Left colon (tissue), 2 donors: Measurements from ENCODE around the gene DHRS9. TPM values are rescaled to one million over a fixed set of nuclear protein-coding genes. Genes with fewer than 3 reads are reported as not detected.
"Not testable (repeated sequence)": the region's sequence is repeated elsewhere in the genome, so short reads cannot be mapped to it uniquely, and the experiment has no call there.

Experiments used
- ATAC-seq: fragments of 200-7000 bp; cut with Tn5 transposase; one replicate; pipeline ENCODE4 v1.9.1; 2020; ENCODE audit warnings: mild to moderate bottlenecking, moderate library complexity
- DNase-seq, 2 donors: peaks; one replicate each; pipeline ENCODE4 v3.0.0-alpha.2; 2020
- intact Hi-C, 2 donors: fragments of 100-400 bp; cut with DNase I in 1 of 2; cut with micrococcal nuclease in 1 of 2; formaldehyde crosslinking; loops; one replicate each; pipeline versions ENCODE4 v1.11.2 to v1.14.0; 2022; cut with DNase I, micrococcal nuclease
- total RNA-seq, 2 donors: library from RNA; stranded (reverse); fragmentation: NEBNext Ultra II Directional; extraction: Animal tissue kit (Norgen Biotek cat#: 25700); gene quantifications; one replicate each; pipeline ENCODE4 v1.2.1, GENCODE V29; 2021
- donor health status: DM: no; HTN: no; CAD: no.
- donor health status: DM: yes; HTN: yes; CAD: no.

Gene DHRS9
- total RNA-seq, 2 donors from 2014 or later = 202 to 206 TPM

DNA sequence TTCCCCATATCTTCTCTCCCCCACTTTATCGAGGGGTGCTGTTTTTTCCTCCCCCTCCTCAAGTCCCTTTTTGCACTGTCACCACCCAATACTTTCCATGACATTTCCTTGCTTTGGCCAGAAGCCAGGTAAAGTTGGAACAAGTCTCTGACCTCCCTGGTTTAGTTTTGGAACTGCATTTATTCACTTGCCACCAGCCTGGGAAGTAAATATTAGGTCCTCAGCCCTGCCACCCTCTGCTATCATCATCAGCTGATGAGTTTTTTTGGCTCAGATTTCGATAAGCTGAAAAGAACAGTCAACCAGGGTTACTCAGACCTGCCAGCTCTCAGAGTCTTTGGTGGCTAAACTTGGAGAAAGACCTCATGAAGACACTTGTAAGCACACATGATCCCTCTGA lies 47.0 kb downstream of the DHRS9 start:
- DNase-seq (no peak), ATAC-seq (no peak)
- intact Hi-C loops = no loop called here

DNA sequence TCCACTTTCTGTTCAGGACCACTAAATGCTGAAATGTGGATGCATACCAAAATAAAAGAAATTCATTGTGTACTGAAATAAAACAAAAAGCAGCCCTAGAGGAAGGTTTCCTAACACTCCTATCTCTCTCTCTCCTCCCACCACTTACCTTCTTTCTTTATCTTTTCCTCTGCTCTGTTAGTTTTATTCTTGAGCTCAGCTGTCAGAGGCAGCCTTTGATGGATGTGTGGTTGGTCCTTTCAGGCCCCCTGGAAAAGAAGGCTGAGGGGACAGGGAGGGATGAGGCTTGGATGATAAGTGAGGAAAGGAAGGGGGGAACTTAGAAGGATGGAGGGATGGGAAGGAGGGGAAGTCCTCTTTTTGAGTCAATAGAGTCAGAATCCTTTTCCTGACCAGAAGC lies 47.6 kb downstream of the DHRS9 start:
- ATAC-seq (no peak), DNase-seq (no peak)
- intact Hi-C loops = no loop called here

DNA sequence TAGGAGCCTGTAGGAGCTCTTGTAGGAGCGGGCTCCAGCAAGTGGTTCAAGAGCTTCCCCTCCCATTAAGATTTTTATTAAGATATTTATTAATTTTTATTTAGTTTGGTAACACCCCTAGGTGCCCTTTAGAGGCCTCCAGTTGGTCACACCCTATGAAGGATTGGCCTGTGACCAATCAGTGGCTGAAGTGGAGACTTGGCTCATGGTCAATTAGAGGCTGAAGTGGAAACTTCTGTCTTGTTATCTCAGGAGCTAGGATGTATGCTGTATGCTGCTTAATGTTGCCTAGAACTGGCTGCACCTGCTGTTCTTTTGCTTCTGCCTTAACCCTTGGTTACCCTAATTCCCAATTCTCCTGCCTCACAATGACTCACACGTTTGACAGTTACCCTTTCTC lies 48.7 kb downstream of the DHRS9 start:
- intact Hi-C loops = no loop called here
- ATAC-seq = no peak
- no peak for DNase-seq

DNA sequence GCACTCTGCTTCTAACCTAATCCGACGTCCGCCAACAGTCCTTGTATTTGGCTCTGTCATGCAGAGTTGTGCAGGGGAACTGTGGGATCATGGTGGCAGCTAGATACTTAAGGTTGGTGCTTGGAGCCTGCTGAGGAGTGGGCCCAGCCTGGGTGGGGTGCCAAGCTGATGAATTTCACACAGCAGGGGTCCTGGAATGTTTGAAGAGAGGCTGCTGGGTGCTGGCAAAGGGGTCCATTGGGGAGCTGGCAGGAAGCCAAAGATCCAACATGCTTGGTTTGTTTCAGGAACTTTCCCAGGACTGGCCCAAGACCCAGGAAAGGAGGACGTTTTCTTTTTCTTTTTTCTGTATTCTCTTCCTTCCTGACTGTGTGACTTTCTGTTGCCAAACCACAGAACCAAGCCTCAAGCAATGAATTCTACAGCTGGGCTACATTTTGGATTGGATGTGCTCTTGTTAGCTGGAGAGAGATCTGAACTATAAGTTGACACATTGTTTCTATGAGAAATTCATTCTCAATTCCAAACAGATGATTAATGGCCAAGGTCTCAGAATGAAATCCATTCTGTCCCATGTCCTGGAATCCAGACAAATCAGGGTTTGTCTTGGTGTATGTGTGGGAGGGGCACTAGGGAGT lies 49.9 kb downstream of the DHRS9 start:
- ATAC-seq (no peak), DNase-seq (no peak)
- intact Hi-C loops = no loop called here

DNA sequence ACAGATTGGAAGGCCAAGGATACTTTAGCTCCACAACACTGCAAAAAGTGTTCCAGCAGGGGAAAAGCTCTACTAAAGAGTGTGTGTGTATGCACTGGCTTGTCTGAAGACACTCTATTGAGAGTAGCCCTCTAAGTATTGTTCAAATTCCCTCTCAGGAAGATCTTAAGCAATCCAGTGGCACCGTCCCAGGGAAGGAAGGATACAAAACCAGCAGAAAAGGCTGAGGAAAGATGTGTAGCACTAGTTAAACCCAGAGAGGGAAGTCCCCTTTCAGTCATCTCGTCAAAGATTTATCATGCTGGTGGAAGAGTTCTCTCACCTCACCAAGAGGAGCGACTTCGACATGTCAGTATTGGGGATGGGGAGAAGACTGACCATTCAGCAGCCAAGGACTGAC lies 50.5 kb downstream of the DHRS9 start:
- ATAC-seq (no peak), DNase-seq (no peak)
- intact Hi-C loops = no loop called here

DNA sequence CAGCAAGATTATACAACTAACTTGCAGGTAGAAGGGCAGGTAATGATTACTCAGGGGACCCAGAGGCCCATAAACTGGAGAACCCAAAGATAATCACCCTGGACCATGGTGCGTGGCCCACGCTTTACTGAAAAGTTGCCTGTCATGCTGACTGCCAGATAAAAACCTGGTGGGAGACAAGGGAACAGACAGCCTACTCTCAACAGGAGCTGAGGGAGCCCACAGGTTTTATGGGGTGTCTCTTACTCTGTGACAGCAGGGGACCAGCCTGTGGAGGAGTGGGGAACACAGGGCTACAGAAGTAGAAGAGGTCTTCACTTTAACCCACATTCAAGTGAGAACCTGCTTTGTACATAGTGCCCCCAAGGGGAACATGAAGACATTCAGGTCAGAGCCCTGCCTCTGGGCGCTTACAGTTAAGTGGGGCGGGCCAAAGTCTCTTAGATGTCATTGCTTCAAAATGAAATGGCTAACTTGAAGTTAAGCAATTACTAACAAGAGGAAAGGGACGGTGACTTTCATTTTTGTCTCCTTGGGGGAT lies 60.4 kb downstream of the DHRS9 start:
- DNase-seq = no peak
- intact Hi-C loops = no loop called here
- no peak for ATAC-seq

DNA sequence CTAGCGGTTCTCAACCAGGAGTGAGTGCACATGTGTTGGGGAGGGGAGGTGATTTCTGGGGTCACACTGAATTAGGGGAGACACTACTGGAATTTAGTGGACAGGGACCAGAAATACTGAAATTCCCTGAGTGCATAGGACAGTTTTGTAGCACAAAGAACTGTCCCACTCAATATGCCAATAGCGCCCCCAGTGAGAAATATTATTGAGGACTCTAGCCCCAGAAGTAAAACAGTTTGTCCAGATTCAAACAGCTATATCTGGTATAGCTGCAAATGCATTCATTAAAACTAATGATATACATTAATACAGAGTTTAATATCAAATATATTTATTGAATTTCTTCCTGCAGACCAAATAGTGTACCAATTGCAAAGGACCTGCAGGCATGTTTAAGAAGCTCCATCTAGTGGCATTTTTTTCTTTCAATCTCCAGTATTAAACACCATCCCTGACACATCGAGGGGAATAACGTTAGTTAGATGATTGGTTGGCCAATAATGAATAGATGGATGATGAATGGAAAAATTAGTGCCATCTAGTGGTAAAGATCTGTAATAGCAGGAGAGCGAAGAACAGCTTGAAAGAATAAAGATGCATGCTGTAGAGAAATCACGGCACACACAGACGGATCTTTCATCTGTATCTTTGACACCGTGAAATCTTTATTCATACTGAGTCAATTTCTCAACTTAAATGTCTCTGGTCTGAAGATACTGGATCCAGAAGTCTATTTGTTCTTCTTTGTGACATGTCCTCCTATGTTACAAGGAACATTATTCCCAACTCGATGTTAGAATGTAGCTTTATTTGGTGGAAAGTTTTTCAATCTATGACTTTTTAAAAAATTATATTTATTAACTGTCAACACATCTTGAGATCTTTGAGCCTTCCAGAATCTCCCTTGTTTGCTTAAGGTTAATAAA lies 62.5 kb downstream of the DHRS9 start:
- peak; percentile 63 for ATAC-seq
- intact Hi-C loops = no loop called here

DNA sequence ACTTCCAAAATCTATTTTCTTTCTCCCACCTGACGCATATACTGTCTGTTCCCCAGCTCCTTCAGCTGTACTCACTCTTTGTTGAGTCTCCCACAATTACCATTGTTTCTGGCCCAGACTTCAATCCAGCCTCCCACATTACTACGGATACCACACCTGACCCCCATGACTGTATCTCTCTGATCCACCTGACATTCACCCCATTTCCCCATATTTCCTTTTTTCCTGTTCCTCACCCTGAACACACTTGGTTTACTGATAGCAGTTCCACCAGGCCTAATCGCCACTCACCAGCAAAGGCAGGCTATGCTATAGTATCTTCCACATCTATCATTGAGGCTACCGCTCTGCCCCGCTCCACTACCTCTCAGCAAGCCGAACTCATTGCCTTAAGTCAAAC lies 64.9 kb downstream of the DHRS9 start:
- ATAC-seq, intact Hi-C loops, DNase-seq: not testable (repeated sequence)

More for the DNA sequence above, 62.5 kb downstream of the DHRS9 start:
- no peak for DNase-seq

DNA sequence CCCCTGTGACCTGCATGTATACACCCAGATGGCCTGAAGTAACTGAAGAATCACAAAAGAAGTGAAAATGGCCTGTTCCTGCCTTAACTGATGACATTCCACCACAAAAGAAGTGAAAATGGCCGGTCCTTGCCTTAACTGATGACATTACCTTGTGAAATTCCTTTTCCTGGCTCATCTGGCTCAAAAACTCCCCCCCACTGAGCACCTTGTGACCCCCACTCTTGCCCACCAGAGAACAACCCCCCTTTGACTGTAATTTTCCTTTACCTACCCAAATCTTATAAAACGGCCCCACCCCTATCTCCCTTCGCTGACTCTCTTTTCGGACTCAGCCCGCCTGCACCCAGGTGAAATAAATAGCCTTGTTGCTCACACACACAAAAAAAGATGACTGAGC lies 67.1 kb downstream of the DHRS9 start:
- DNase-seq, intact Hi-C loops, ATAC-seq: not testable (repeated sequence)

DNA sequence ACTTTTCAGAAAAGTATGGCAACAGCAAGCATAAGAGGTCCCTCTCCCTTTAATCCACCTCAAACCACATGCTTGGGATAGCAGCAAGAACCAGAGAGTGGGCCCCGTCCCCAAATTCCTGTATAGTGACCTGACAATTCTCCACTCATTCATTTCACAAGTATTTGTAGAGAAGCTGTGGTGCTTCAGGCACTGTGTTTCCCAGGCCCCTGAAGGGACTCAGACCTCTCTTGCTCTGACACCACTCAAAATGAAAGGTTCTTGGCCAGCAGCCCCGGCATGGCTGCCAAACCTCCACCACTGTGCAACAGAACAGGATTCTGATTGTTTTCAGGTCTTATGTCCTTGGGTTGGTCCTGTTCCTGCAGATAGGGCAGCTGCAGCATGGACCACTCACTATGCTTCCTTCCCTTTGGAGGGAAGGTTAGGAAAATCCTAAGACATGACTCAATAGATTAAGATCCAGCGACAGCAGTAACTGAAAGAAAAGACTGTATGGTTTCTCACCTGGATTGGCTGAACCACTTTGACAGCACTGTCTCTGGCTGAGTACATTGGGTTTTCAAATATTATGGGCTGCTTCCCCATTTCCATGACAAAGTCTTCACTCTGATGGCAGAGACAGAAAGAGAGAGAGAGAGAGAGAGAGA lies 67.6 kb downstream of the DHRS9 start:
- DNase-seq (no peak), ATAC-seq (no peak)
- intact Hi-C loops = no loop called here

DNA sequence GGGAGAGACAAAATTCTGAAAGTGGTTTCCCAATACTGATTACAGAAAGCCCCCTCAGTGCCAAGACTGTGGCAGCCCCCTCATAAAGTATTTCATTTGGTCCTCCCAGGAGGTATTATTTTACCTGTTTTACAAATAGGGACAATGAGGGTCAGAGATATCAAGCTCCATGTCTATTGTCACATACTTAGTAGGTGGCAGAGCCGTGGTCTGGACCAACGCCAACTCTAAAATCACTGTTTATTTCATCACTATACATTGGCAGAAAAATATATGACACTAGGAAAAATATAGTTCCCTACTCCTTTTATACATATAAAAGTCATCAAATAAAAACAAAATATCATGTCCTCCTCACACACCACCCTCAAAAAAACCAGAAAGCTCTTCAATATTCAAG lies 68.6 kb downstream of the DHRS9 start:
- DNase-seq (no peak), ATAC-seq (no peak)
- intact Hi-C loops = no loop called here

DNA sequence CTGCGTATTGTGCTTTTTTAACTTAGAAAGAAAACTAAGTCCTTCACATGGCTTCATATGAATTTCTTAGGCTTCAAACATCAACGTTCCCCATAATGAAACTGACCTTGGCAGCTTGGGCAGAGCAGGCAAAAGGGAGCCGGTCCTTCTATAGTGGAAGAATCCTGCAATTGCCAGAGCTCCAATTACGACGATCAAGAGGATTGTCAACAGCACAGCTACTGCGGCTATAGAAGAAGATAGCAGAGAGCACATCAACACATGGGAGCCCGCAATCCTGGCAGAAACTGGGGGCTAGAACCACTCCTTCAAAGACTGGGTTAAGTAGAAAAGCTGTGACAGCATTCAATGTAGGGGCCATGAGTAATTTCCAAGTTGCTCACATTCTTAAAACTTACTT lies 69.8 kb downstream of the DHRS9 start:
- no peak for DNase-seq
- no peak for ATAC-seq

DNA sequence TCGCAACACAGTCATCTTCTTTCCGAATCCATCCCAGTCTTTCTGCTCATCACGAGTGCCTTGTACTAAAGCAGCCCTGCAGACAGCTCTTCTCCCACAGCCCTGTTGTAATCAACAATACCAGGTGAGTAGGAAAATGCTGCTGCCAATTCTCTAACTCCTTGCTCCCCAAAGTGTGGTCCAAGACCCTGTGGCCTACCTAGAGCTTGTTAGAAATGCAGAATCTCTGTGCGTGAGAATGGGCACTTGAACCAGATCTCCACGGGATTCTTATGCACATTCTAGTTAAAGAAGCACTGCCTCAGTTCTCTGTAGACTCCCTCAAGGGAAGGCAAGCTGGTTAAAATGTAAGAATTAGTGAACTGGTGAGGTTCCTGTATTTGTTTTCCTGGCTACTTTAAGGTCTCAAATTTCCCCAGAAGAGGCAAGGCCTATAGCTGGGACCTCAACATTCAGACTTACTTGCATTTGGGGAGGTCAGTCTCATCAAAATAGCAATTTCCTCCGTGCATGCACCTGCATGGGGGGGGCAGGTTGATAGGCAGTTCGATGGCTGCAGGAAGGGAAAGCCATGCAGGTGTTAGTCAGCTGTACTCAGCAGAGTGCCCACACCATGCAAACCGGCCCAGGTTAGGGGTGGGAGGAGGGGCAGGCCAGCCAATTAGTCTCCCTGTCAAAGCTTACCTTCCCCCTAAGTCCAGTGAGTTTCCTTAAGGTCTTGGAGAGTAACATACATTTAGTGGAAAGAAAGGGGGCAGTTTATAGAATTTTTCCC lies 70.8 kb downstream of the DHRS9 start:
- ATAC-seq (no peak), DNase-seq (no peak)
- intact Hi-C loops = loop anchor here in 1 of 2 donors (5.0 kb wide), 2 partner anchors 33 to 178 kb away; no protein-coding TSS in a partner anchor

More for the DNA sequence above, 69.8 kb downstream of the DHRS9 start:
- intact Hi-C loops = no loop called here

DNA sequence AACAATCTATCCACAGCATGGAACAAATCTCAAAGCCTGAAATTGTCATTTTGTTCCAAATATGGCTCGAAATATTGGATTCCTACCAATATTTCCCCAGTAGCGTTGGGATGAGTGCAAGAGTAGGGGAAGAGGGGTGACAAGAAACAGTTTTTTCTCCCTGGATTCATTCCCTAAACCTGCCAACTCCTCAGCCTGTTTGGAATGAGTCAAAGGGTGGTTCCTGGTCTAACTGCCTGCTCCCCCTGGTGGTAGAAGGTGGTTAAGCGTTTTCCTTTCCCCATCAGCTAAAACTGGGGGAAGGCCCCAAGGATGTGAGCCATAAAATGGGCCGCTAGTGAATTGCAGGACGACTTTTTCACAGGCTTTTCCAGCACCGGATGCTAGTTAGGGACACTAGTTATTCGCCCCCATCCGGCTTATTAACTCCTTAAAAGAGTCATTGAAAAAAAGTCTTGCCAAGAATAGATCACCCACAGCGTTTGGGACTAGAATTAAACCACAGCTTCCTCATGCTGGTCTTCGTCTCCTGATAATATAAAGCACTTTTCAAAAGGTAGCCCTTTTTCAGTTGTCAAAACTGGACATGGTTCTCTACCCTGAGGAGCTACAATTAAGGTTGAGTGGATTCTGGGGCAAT lies 72.5 kb downstream of the DHRS9 start:
- intact Hi-C loops = loop anchor here in 1 of 2 donors (5.0 kb wide), 2 partner anchors 35 to 180 kb away; no protein-coding TSS in a partner anchor
- ATAC-seq = peak; percentile 74
- peak in 1 of 2 donors; percentile 68 for DNase-seq

DNA sequence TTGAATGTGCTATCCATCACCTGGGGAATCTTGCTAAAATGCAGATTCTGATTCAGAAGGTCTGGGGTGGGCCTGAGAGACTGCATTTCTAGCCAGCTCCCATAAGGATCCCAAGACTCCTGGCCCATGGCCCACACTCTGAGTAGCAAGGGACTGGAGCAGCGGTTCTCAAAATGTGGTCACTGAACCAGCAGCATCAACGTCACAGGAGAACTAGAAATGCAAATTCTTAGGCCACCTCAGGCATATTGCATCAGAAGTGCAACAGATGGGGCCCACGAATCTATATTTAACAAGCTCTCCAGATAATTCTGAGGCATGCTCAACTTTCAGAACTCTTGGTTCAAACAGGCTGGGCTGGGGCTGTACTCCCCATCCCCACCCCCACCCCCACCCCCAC lies 74.6 kb downstream of the DHRS9 start:
- DNase-seq = no peak
- no peak for ATAC-seq
- intact Hi-C loops = loop anchor here in 1 of 2 donors (5.0 kb wide), 2 partner anchors 37 to 182 kb away; no protein-coding TSS in a partner anchor
